ENCODE results near the gene EEF2.
A peak's percentile ranks its signal among the peaks of the same experiment; 100 is the strongest.
"Not testable (repeated sequence)": the region's sequence is repeated elsewhere in the genome, so short reads cannot be mapped to it uniquely, and the experiment has no call there.

Gene EEF2

DNA sequence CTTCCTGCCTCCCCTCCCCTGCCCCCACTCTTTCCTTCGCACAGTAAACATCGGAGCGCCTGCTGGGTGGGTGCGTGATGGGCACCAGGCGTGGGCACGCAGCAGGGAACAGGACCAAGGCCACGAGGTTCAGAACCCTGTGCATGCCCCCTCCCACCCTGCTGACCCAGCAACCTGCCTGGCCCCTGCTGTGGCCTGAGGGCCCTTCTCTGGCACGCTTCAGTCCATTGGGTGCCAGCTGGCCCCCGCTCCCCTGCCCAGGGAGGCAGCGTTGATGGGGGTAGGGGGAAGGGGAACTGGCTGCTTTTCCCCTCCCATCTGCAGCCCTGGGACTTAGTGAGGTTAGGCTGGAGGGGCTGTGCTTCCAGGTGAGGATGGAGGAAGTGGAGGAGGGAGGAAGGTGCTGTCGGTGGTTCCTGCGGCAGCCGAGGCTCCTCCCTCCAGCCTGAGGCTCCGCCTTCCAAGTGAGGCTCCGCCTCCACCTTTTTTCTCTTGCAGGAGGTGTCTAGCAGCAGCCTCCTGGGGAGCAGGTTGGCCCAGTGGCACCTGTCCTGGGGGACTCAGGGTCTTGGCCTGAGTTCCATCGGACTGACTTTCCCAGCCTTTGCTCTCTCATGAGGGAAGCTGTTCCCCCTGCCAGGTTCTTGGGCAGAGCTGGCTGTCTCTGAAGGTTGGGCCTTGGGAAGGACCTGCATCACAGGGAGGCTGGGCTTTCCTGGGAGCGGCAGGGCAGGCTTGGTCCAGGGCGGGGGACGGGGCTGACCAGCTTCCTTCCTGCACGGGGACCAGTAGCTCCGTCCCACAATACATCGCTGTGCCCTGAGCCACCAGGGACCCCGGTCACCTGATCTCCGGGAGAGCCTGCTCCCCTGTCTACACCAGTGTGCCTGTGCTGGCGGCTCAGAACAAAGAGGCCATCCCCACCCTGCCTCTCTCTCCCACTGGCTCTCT, 29.6 kb upstream of the EEF2 start:
- H3K4me3 ChIP-seq (ENCODE audit: low read length) = no peak overlapping the region
- no peak for TF ChIP-seq CTCF (conservative IDR thresholded peaks at IDR 0.05; ENCODE audit: low read depth, low read length)
- DNase-seq (ENCODE audit: low read depth) = no peak

DNA sequence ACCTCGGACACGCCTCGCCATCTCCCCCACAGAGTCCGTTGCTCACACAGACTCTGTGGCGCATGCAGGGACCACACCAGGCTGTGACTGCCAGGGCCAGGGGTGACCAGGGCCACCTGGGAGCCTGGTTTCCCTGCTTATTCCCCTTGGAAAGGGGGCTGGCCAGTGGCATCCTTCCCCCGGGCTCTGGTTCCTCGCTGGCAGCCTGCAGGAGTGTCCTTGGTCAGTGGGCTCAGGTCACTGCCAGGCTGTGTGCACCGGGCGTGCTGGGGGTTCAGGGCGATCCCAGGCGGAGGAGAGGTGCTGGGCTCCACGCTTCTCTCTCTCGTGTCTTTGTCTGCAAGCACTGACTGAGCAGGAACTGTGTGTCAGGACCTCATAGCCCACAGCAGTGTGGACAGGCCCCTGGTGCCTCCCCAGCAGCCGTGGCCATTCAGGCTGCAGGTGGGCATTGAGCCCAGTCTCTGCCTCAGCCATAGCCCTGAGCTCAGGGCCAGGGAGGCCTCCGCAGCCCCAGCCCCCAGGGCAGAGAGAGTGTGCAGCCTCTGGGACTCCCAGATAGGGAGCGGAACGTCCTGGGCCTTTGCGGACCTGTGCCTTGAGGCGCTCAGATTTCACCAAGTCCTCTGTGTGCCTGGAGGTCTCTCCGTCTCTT, 28.8 kb upstream of the EEF2 start:
- no peak for TF ChIP-seq CTCF (conservative IDR thresholded peaks at IDR 0.05; ENCODE audit: low read depth, low read length)
- no peak overlapping the region for H3K4me3 ChIP-seq (ENCODE audit: low read length)
- DNase-seq (ENCODE audit: low read depth) = no peak

DNA sequence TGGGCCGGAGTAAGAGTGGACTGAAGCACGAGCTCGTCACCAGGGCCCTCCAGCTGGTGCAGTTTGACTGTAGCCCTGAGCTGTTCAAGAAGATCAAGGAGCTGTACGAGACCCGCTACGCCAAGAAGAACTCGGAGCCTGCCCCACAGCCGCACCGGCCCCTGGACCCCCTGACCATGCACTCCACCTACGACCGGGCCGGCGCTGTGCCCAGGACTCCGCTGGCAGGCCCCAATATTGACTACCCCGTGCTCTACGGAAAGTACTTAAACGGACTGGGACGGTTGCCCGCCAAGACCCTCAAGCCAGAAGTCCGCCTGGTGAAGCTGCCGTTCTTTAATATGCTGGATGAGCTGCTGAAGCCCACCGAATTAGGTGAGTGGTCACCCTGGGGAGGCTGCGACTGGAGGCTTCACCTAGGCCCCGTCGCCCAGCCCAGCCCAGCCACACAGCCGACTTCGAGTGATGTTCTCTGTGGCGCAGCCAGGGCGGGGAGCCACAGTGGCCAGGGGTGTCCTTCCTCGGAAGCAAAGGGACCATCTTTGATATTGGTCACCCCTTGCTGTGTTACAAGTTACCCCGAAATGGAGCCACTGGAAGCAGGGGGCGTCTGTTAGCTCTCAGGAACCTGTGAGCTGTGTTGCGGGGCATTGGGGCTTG, 27.8 kb upstream of the EEF2 start:
- no peak for DNase-seq (ENCODE audit: low read depth)
- H3K4me3 ChIP-seq (ENCODE audit: low read length) = no peak overlapping the region
- TF ChIP-seq CTCF (conservative IDR thresholded peaks at IDR 0.05; ENCODE audit: low read depth, low read length) = no peak

GRCh38 chr19:4012092-4012974, 27.1 kb upstream of the EEF2 start:
- H3K4me3 ChIP-seq (ENCODE audit: low read length) = no peak overlapping the region
- no peak for TF ChIP-seq CTCF (conservative IDR thresholded peaks at IDR 0.05; ENCODE audit: low read depth, low read length)
- DNase-seq (ENCODE audit: low read depth) = peak; percentile 51

GRCh38 chr19:4011430-4011829, 26.2 kb upstream of the EEF2 start:
- not testable (repeated sequence) for H3K4me3 ChIP-seq (ENCODE audit: low read length); DNase-seq (ENCODE audit: low read depth)

- TF ChIP-seq CTCF (conservative IDR thresholded peaks at IDR 0.05; ENCODE audit: low read depth, low read length) = no peak
- no peak for DNase-seq (ENCODE audit: low read depth)
- no peak overlapping the region for H3K4me3 ChIP-seq (ENCODE audit: low read length)
Observed at GRCh38 chr19:4010808-4011110, 25.5 kb upstream of the EEF2 start.

Measured in retinal pigment epithelial cell (primary cell).